ENCODE results near the gene LAD1.

DNA sequence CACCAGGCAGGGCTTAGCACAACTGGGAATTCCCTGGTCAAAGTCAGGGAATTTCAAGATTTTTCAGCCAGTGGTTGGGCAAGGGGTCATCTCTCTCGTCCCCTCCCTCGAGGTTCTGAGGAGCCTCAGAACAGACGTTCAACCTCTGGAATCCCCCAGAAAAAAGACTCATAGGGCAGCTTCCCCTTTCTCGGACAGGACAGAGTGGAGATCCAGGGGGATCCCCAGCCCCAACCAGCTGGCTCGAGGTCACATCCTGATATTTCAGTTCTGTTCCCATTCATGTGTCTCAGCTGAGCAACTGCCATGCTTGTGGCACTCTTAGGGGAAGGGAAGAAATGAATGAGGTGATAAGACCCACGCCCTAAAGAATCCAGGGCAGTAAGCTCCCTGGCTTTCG, 4.9 kb upstream of the LAD1 start:
- TF ChIP-seq, protein P1, sequence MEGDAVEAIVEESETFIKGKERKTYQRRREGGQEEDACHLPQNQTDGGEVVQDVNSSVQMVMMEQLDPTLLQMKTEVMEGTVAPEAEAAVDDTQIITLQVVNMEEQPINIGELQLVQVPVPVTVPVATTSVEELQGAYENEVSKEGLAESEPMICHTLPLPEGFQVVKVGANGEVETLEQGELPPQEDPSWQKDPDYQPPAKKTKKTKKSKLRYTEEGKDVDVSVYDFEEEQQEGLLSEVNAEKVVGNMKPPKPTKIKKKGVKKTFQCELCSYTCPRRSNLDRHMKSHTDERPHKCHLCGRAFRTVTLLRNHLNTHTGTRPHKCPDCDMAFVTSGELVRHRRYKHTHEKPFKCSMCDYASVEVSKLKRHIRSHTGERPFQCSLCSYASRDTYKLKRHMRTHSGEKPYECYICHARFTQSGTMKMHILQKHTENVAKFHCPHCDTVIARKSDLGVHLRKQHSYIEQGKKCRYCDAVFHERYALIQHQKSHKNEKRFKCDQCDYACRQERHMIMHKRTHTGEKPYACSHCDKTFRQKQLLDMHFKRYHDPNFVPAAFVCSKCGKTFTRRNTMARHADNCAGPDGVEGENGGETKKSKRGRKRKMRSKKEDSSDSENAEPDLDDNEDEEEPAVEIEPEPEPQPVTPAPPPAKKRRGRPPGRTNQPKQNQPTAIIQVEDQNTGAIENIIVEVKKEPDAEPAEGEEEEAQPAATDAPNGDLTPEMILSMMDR (IDR thresholded peaks at IDR 0.05; ENCODE audit: insufficient read depth, low read length) = no peak
- TF ChIP-seq POLR2AphosphoS5 (IDR thresholded peaks at IDR 0.05; ENCODE audit: low read depth) = no peak
